Sigmoid colon (tissue), 7 donors: ENCODE measurements around the gene NT5M. TPM values are rescaled to one million over a fixed set of nuclear protein-coding genes. Genes with fewer than 3 reads are reported as not detected.

Experiments
- DNase-seq: peaks from one replicate; pipeline ENCODE4 v3.0.0-alpha.2; 2019
- H3K27ac ChIP-seq, 4 donors: fragments of 200-600 bp; sonication (generic); one replicate each; pipeline ENCODE4 v1.5.1; 2016 to 2019; ENCODE audit warnings: mild to moderate bottlenecking in 1 of 4
- H3K27me3 ChIP-seq, 3 donors: fragments of 200-600 bp; sonication (generic); one replicate each; pipeline ENCODE4 v1.5.1; 2019; ENCODE audit warnings: mild to moderate bottlenecking in 1 of 3
- H3K36me3 ChIP-seq, 4 donors: fragments of 200-600 bp; sonication (generic); one replicate each; pipeline ENCODE4 v1.5.1; 2016 to 2019
- H3K4me1 ChIP-seq, 4 donors: fragments of 200-600 bp; sonication (generic); one replicate each; pipeline ENCODE4 v1.5.1; 2017 to 2019
- H3K4me3 ChIP-seq, 4 donors: fragments of 200-600 bp; sonication (generic); one replicate each; pipeline ENCODE4 v1.5.1; 2017 to 2019; ENCODE audit warnings: mild to moderate bottlenecking in 2 of 4, moderate library complexity in 1 of 4
- H3K9me3 ChIP-seq, 4 donors: fragments of 200-600 bp in 3 of 4; sonication (generic) in 3 of 4; one replicate each; pipeline versions ENCODE4 v1.5.1 to v1.6.1; 2013 to 2019
- CTCF ChIP-seq, 4 experiments: fragments of 450-650 bp in 3 of 4; fragments of 200-600 bp in 1 of 4; IDR thresholded peaks; one replicate each; pipeline ENCODE4 v1.5.1; 2016 to 2019; ENCODE audit warnings: antibody characterized with exemption in 4 of 4, mild to moderate bottlenecking in 3 of 4, moderate library complexity in 2 of 4
- EP300 ChIP-seq, 4 donors: sonication (generic); formaldehyde crosslinking; IDR thresholded peaks; one replicate each; pipeline ENCODE4 v1.6.1; 2017; ENCODE audit warnings: antibody characterized with exemption in 4 of 4
- POLR2A ChIP-seq, 2 donors: fragments of 450-650 bp; IDR thresholded peaks; one replicate each; pipeline ENCODE4 v1.6.1; 2016; ENCODE audit warnings: antibody characterized with exemption in 2 of 2, mild to moderate bottlenecking in 2 of 2, moderate library complexity in 2 of 2
- POLR2AphosphoS5 ChIP-seq, 4 donors: sonication (generic); formaldehyde crosslinking; IDR thresholded peaks; one replicate each; pipeline ENCODE4 v1.6.1; 2017; ENCODE audit warnings: antibody characterized with exemption in 4 of 4
- WGBS, 2 donors: extraction: QIAGEN DNeasy Blood & Tissue Kit; methylation state at CpG; one replicate each; pipeline ENCODE4 v1.1.7; 2013; 5-methylcytosine and 5-hydroxymethylcytosine counted together
- intact Hi-C: fragments of 100-400 bp; cut with DNase I; formaldehyde crosslinking; loops from one replicate; pipeline ENCODE4 v1.15.1; 2023
- polyA plus RNA-seq, 3 donors: library from polyadenylated mRNA; stranded (reverse); fragments of 200-250 nt; gene quantifications; one replicate each; pipeline ENCODE4 v1.2.3, GENCODE V29; 2013
- total RNA-seq, 4 donors: library from RNA; depleted of rRNA; stranded (reverse); fragments of >200 nt; gene quantifications; one replicate each; pipeline ENCODE4 v1.1.0, GENCODE V29; 2016
- donor health status: healthy with polysubstance abuse.
- donor health status: Bipolar disorder and iron deficiency.
- donor health status: healthy.

NT5M gene
- total and polyA plus RNA-seq, 7 donors, result 0.92 to 5.8 (median 4.3) TPM

GRCh38 chr17:17352836-17353624, 49.9 kb downstream of the NT5M start:
- Histone ChIP-seq H3K4me1 (peaks cover 0 to 7% (median 4%) of the 10 kb centered on the region in 4 donors), H3K27me3 (peaks cover 0 to 22% (median 11%) of the 10 kb centered on the region in 3 donors), H3K9me3 (no peaks in the 10 kb centered on the region), H3K4me3 (no peak overlapping the region), H3K36me3 (no peaks in the 10 kb centered on the region), H3K27ac (no peak overlapping the region)
- DNase-seq, result no peak
- no peak for TF ChIP-seq CTCF (IDR thresholded peaks at IDR 0.05)
- no peak for TF ChIP-seq POLR2A (IDR thresholded peaks at IDR 0.05)
- TF ChIP-seq EP300 (IDR thresholded peaks at IDR 0.05), result no peak
- TF ChIP-seq POLR2AphosphoS5 (IDR thresholded peaks at IDR 0.05), result no peak
- intact Hi-C loops, result no loop called here
- 87 to 92% methylated on average over 14 of the region's 14 CpGs for WGBS, 2 donors

- Histone ChIP-seq H3K36me3 (no peaks in the 10 kb centered on the region), H3K27ac (no peak overlapping the region), H3K9me3 (no peaks in the 10 kb centered on the region), H3K4me3 (no peak overlapping the region), H3K27me3 (peaks cover 0 to 22% (median 11%) of the 10 kb centered on the region in 3 donors), H3K4me1 (peaks cover 0 to 7% (median 4%) of the 10 kb centered on the region in 4 donors)
- intact Hi-C loops, result loop anchor here (2.0 kb wide), 1 partner anchor 143 kb away; the partner anchor contains the start of gene RASD1
- peak; percentile 52 for DNase-seq
- 89 to 91% methylated on average over 15 of the region's 15 CpGs for whole genome bisulfite sequencing, 2 donors
- TF ChIP-seq POLR2AphosphoS5 (IDR thresholded peaks at IDR 0.05) (no peak), EP300 (IDR thresholded peaks at IDR 0.05) (no peak), CTCF (IDR thresholded peaks at IDR 0.05) (no peak), POLR2A (IDR thresholded peaks at IDR 0.05) (no peak)
Measured at GRCh38 chr17:17353625-17354484, 50.7 kb downstream of the NT5M start.

- Histone ChIP-seq H3K36me3 (no peaks in the 10 kb centered on the region), H3K4me1 (peaks cover 0 to 7% (median 4%) of the 10 kb centered on the region in 4 donors), H3K4me3 (no peak overlapping the region), H3K27me3 (peaks cover 0 to 21% (median 11%) of the 10 kb centered on the region in 3 donors), H3K27ac (no peak overlapping the region), H3K9me3 (no peaks in the 10 kb centered on the region)
- TF ChIP-seq EP300 (IDR thresholded peaks at IDR 0.05), result no peak
- peak in 3 of 4 donors; percentile 26 to 75 (median 74) for TF ChIP-seq POLR2AphosphoS5 (IDR thresholded peaks at IDR 0.05)
- TF ChIP-seq CTCF (IDR thresholded peaks at IDR 0.05), result peak; percentile 60 to 94 (median 80)
- TF ChIP-seq POLR2A (IDR thresholded peaks at IDR 0.05), result no peak
- DNase-seq, result peak; percentile 82
- intact Hi-C loops, result loop anchor here (2.0 kb wide), 1 partner anchor 142 kb away; the partner anchor contains the start of gene RASD1
- WGBS, 2 donors, result 32 to 40% methylated on average over 14 of the region's 14 CpGs
Measured at GRCh38 chr17:17354560-17355349, 51.6 kb downstream of the NT5M start.

- Histone ChIP-seq H3K4me1 (peaks cover 0 to 7% (median 4%) of the 10 kb centered on the region in 4 donors), H3K36me3 (no peaks in the 10 kb centered on the region), H3K27me3 (peaks cover 0 to 18% (median 11%) of the 10 kb centered on the region in 3 donors), H3K9me3 (peaks cover 0 to 4% (median 0%) of the 10 kb centered on the region in 4 donors), H3K27ac (no peak overlapping the region), H3K4me3 (no peak overlapping the region)
- intact Hi-C loops, result loop anchor here (2.0 kb wide), 1 partner anchor 141 kb away; the partner anchor contains the start of gene RASD1
- WGBS, 2 donors, result 66 to 76% methylated on average over 12 of the region's 12 CpGs
- TF ChIP-seq EP300 (IDR thresholded peaks at IDR 0.05), result no peak
- TF ChIP-seq POLR2AphosphoS5 (IDR thresholded peaks at IDR 0.05), result no peak
- no peak for TF ChIP-seq POLR2A (IDR thresholded peaks at IDR 0.05)
- TF ChIP-seq CTCF (IDR thresholded peaks at IDR 0.05), result no peak
- peak; percentile 50 for DNase-seq
Measured at GRCh38 chr17:17355426-17355825, 52.3 kb downstream of the NT5M start.
